Measurements from ENCODE around the gene FCSK.

FCSK gene

DNA sequence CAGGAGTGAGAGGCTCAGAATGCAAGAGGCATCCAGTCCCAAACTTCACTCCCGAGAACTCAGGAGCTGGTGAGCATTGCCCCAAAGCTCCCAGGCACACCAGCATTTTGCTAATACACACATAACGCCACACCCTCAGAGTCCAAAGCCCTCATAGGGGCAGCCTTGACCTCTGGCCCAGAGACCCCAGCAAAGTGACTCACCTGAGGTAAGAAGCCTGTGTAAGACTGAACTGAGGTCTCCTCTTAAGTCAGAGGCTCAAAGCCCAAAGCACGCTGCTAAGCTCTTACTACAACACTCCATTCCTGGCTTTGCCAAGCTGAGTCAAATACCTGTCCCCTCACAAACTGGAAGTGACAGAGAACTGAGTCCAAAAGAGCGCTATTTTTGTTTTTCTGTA lies 31.9 kb upstream of the FCSK start:
- H3K4me3 ChIP-seq (replicated peaks in 1 of 2; ENCODE audit: low read depth in 2 of 2, low read length in 2 of 2), result no peak overlapping the region
- TF ChIP-seq, protein P1, sequence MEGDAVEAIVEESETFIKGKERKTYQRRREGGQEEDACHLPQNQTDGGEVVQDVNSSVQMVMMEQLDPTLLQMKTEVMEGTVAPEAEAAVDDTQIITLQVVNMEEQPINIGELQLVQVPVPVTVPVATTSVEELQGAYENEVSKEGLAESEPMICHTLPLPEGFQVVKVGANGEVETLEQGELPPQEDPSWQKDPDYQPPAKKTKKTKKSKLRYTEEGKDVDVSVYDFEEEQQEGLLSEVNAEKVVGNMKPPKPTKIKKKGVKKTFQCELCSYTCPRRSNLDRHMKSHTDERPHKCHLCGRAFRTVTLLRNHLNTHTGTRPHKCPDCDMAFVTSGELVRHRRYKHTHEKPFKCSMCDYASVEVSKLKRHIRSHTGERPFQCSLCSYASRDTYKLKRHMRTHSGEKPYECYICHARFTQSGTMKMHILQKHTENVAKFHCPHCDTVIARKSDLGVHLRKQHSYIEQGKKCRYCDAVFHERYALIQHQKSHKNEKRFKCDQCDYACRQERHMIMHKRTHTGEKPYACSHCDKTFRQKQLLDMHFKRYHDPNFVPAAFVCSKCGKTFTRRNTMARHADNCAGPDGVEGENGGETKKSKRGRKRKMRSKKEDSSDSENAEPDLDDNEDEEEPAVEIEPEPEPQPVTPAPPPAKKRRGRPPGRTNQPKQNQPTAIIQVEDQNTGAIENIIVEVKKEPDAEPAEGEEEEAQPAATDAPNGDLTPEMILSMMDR (IDR thresholded peaks at IDR 0.05; ENCODE audit: low read depth, low read length), result no peak
- DNase-seq (ENCODE audit: low read depth in 2 of 2), result no peak

DNA sequence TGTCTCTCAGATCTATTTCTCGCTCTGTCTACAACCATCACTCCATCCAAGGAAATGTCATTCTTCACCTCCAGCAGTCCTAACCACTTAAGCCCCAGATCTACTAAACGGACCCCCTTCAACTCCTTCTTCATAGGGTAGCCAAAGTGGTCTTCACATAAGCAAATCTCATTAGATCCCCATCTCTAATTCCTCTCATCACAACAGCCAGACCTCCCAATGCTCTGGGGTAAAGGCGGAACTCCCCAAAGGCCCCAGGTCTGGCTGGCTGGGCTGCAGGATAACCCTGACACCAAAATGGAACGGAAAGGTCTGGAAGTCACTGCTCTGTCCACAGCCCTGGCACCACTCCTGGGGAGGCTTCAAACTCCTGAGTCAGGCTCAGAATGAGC lies 26.6 kb upstream of the FCSK start:
- TF ChIP-seq, protein P1 (IDR thresholded peaks at IDR 0.05; ENCODE audit: low read depth, low read length), result no peak
- no peak for DNase-seq (ENCODE audit: low read depth in 2 of 2)
- H3K4me3 ChIP-seq (replicated peaks in 1 of 2; ENCODE audit: low read depth in 2 of 2, low read length in 2 of 2), result no peak overlapping the region

DNA sequence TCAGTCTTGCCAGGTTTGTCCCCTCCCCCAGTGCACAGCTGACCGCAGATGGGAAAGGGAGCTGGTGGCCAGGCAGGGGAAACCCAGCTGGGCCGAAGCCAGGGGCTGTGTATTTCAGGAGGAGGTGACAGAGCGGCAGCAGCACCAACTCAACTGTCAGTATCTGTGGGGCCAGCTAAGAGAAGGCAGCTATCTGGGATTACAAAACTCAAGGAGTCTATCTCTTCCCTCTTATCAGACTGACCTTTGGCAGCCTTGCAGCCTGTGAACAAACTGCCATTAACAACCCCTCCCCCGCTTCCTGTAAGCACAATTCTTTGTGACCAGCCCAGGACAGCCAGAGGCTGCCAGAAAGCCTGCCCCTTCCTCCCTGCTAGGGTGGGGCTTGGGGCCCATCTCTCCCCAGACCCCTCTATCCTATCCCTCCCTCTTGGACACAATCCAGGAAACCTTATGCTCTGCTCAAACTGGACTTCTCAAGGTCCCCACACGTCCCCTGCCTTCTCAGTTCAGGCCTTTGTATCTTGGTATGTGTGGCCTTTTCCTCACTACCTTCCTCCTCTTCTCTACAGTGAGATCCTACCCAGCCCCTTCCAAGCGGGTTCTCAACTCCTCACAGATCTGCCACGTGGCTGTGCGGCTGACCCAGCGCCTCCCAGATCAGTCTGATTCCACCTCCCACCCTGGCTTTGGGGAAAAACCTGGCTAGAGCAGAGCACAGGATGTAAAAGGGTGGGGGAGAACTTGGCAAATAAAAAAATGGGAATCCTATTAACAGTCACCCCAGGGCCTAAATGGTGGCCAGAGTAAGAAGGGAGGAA lies 26.0 kb upstream of the FCSK start:
- TF ChIP-seq, protein P1 (IDR thresholded peaks at IDR 0.05; ENCODE audit: low read depth, low read length), result no peak
- DNase-seq (ENCODE audit: low read depth in 2 of 2), result peak; percentile 96 to 99
- H3K4me3 ChIP-seq (replicated peaks in 1 of 2; ENCODE audit: low read depth in 2 of 2, low read length in 2 of 2), result no peak overlapping the region

DNA sequence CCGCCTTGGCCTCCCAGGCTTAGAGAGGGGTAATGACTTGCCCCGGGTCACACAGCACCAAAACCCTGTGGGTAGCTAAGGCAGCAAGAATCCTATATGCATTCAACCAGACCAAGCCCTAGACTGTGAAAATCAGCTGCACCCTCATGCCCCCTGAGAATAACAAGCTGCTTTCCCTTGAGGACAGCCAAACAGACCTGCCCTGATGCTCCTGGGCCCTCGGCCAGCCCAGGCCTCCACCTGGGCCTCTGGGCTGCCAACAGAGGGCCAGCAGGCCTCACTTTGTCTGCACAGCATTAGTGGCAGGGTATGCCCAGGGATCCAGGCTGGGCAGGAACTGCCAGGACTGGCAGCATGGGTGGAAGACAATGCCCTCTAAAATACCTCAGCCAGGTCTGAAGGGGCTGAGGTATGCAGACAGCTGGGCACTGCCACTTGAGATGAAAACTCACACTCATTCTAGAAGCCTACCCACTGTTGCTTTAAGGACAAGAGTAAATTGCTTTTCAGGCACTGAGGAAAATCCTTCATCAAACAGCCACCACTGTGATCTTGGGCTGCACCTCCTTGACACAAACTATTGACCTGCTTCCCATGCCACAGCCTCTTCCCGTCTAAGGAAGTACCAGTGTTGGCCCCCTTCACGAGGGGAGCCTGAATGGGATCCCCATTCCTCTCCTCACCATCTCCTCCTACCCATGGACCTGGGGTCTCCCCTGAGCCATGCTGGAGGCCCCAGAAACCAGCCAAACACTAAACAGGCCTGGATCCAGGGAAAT lies 24.3 kb upstream of the FCSK start:
- DNase-seq (ENCODE audit: low read depth in 2 of 2), result no peak
- TF ChIP-seq, protein P1 (IDR thresholded peaks at IDR 0.05; ENCODE audit: low read depth, low read length), result no peak
- H3K4me3 ChIP-seq (replicated peaks in 1 of 2; ENCODE audit: low read depth in 2 of 2, low read length in 2 of 2), result no peak overlapping the region

DNA sequence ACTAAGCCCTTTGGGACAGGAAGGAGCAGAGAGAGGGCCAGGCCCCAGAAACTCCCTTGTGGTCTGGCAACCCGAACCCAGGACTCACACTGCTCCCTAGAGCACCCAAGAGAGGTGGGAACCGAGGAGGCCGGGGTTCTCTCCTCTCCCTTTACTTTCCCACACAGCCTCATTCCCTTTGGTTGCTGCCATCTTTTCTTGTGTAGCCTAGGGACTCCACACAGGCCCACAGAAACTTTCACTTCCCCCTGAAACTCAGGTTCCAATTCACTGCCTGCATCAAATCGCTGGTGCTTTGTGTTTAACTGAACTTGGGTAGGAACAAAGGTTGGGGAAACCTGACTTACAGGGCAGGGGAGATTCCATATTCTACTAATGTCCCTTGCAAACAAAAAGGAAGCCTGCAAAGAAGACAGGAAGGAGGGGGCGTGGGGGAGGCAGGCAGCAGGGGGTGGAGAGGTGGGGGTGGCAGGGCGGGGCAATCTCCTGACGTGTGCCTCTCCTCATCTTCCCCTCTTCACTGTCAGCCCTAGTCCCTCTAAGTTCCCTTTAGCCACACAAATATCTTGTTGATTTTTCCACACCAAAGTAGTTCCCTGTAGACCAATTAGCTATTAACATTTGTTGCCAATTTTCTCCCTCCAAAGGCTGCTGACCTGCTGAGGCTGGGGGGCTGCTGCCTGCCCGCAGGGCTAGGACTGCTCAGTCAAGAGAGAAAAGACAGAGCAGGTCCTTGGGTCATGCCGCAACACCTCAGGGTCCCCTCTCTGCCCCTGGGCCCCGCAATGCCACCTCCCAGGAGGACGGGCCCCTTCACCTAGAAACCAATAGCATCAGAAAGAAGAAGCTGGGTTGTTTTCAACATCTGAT lies 23.5 kb upstream of the FCSK start:
- TF ChIP-seq, protein P1 (IDR thresholded peaks at IDR 0.05; ENCODE audit: low read depth, low read length), result no peak

DNA sequence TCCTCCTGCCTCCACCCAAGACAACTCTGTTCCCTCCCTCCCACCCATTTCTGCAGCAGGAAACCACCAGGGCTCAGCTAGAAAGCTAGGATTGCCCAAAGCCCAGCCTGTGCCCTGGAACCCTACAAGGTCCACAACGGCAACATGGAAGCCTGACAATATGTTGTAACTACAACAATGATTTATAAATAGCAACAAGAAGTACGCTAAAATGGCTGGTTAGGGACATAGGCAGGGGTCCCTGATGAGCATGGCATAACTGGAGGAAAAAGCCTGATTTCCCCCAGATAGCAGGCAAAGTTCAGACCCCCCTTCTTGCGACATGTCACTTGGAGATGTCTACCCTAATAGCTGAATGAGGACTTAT lies 22.1 kb upstream of the FCSK start:
- no peak overlapping the region for H3K4me3 ChIP-seq (replicated peaks in 1 of 2; ENCODE audit: low read depth in 2 of 2, low read length in 2 of 2)
- DNase-seq (ENCODE audit: low read depth in 2 of 2), result peak in 1 of 2 donors; percentile 48
- TF ChIP-seq, protein P1 (IDR thresholded peaks at IDR 0.05; ENCODE audit: low read depth, low read length), result no peak

More for the DNA sequence above, 23.5 kb upstream of the FCSK start:
- H3K4me3 ChIP-seq (replicated peaks in 1 of 2; ENCODE audit: low read depth in 2 of 2, low read length in 2 of 2), result no peak overlapping the region
- DNase-seq (ENCODE audit: low read depth in 2 of 2), result no peak

Measured in cardiac fibroblast (primary cell).